GM18505 (cell line): Measurements from ENCODE around the gene EHF.

Experiments
- ATAC-seq: cut with Tn5 transposase; IDR thresholded peaks from one replicate; pipeline ENCODE4 v1.9.1; 2021; ENCODE audit not compliant: unreplicated experiment
- POLR2A ChIP-seq: IDR thresholded peaks from 4 replicates; pipeline ENCODE4 v1.6.1; 2011; ENCODE audit warnings: borderline replicate concordance; ENCODE audit not compliant: insufficient read depth, insufficient read length; ENCODE audit errors: extremely low read depth

The EHF gene

GRCh38 chr11:34652191-34652973, 31.5 kb downstream of the EHF start:
- no peak for TF ChIP-seq POLR2A
- no peak for ATAC-seq

- no peak for ATAC-seq
- no peak for TF ChIP-seq POLR2A
These were observed 32.1 kb downstream of the EHF start for GRCh38 chr11:34653031-34653430.

- ATAC-seq = no peak
- TF ChIP-seq POLR2A = no peak
These were observed 33.1 kb downstream of the EHF start for GRCh38 chr11:34653851-34654482.

- no peak for TF ChIP-seq POLR2A
- ATAC-seq = no peak
These were observed 33.8 kb downstream of the EHF start for GRCh38 chr11:34654483-34655334.

- no peak for TF ChIP-seq POLR2A
- ATAC-seq = no peak
These were observed 34.6 kb downstream of the EHF start for GRCh38 chr11:34655335-34656008.

GRCh38 chr11:34656062-34656720, 35.3 kb downstream of the EHF start:
- TF ChIP-seq POLR2A = no peak
- no peak for ATAC-seq

- no peak for ATAC-seq
- no peak for TF ChIP-seq POLR2A
These were observed 37.5 kb downstream of the EHF start for GRCh38 chr11:34658071-34659015.

- no peak for TF ChIP-seq POLR2A
- no peak for ATAC-seq
These were observed 38.3 kb downstream of the EHF start for GRCh38 chr11:34659096-34659733.

GRCh38 chr11:34665077-34665835, 44.4 kb downstream of the EHF start:
- no peak for TF ChIP-seq POLR2A
- ATAC-seq = no peak

- no peak for ATAC-seq
- TF ChIP-seq POLR2A = no peak
These were observed 47.1 kb downstream of the EHF start for GRCh38 chr11:34667810-34668582.
